NB4 (cell line): ENCODE data around the gene TBX2.
A peak's percentile ranks its signal among the peaks of the same experiment; 100 is the strongest.

Experiments used
- CTCF ChIP-seq: IDR thresholded peaks from one replicate; pipeline ENCODE4 v1.5.1; 2012; ENCODE audit warnings: low read depth, low read length
- MAX ChIP-seq: IDR thresholded peaks from 2 replicates; pipeline ENCODE4 v1.6.1; 2011; ENCODE audit warnings: low read depth, low read length
- POLR2A ChIP-seq: IDR thresholded peaks from 2 replicates; pipeline ENCODE4 v1.6.1; 2011; ENCODE audit warnings: mild to moderate bottlenecking; ENCODE audit not compliant: insufficient read length; ENCODE audit errors: extremely low read depth

GRCh38 chr17:61393550-61393903, 6.1 kb upstream of the TBX2 start:
- TF ChIP-seq POLR2A = no peak
- TF ChIP-seq CTCF = peak; percentile 28
- TF ChIP-seq MAX = no peak
